ENCODE results near the gene S1PR5. TPM values are rescaled to one million over a fixed set of nuclear protein-coding genes. Genes with fewer than 3 reads are reported as not detected.
"Not testable (repeated sequence)": the region's sequence is repeated elsewhere in the genome, so short reads cannot be mapped to it uniquely, and the experiment has no call there.

Gene S1PR5, protein sequence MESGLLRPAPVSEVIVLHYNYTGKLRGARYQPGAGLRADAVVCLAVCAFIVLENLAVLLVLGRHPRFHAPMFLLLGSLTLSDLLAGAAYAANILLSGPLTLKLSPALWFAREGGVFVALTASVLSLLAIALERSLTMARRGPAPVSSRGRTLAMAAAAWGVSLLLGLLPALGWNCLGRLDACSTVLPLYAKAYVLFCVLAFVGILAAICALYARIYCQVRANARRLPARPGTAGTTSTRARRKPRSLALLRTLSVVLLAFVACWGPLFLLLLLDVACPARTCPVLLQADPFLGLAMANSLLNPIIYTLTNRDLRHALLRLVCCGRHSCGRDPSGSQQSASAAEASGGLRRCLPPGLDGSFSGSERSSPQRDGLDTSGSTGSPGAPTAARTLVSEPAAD
- total RNA-seq: 0.13 TPM
- long read RNA-seq, partial matches to known transcripts: 0 of 1 reads
- long read RNA-seq, other reads (novel, unspliced or antisense): 0 of 1 reads

DNA sequence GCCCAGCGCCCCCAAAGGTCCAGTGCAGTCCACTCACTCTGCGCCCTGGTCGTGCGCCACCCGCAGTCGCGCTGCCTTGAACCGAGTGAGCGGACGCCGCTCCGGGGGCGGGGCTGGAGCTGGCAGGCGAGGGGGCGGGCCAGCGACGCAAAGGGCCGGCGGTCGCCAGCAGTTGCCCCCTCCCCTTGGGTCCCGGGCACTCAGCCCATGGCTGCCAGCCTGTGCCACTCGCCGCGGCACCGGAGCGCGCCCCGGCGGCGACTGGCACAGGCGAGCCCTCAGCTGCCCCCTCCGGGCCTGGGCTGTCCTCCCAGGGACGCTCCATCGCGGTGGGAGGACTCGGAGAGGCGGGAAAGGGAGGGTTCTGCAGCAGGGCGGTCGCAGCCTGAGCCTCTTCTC is at the start of gene S1PR5:
S1PR5 (minus strand) TSS at position 87 of the 399 bp plus-strand sequence. CDS start 2,436 bp downstream, outside the sequence.
- no peak for DNase-seq (ENCODE audit: low spot score)

DNA sequence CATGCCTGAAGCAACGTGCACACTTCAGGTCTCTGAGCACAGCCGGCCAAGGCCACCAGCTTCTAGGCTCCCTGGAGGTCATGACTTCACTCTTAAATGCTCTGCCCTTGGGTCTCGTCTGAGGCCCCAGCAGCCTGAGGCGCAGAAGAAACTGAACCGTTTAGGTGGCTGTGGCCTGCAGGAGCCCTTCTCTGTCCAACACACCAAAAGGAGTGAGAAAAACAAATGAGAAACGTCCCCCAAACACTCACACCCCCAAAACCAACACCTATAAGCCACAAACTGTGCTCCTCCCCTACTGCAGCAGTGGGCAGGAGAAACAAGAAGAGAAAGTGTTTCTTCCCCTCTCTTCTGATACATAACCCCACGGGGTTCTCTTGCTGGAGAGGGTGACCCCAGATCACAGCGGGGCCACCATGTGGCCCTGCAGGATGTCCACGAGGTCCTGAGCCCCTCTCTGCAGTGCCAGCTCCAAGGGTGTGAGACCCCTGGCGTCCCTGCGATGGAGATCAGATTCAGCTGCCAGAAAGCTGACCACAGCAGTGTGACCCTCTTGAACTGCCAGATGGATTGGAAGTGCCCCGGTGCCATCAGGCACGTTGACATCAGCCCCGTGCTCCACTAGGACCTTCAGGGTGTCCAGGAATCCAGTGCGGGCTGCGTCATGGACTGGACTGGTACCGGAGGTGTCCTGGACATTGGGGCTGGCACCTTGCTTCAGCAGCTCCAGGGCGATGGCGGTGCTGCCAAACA is 49.6 kb upstream of the S1PR5 start:
- no peak for DNase-seq (ENCODE audit: low spot score)

GRCh38 chr19:10566408-10566657 is 49.1 kb upstream of the S1PR5 start:
- DNase-seq (ENCODE audit: low spot score): no peak

GRCh38 chr19:10565567-10566407 is 48.5 kb upstream of the S1PR5 start, which contains the start of gene KRI1:
Gene KRI1 (minus strand): TSS chr19:10566010. CDS start chr19:10565999, 11 bp downstream.
- peak; percentile 100 for DNase-seq (ENCODE audit: low spot score)

GRCh38 chr19:10565028-10565566 is 47.9 kb upstream of the S1PR5 start:
- no peak for DNase-seq (ENCODE audit: low spot score)

DNA sequence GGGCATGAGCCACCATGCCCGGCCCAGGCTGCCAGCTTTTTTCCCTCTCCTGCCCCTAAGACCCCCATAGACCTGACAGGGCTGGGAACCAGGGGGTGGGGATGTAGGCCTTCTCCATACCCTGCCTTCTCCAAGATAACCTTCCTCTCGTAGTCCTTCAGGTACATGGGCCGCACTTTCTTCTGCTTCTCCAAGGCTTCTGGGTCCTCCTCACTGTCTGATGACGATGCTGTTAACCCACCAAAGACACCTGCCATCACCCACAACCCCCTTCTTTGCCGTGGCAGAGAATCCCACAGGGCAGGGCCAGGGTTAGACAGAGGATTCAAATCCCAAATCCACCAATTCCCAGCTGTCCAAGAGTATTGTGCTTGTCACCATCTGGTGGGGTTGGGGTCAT is 45.4 kb upstream of the S1PR5 start:
- no peak for DNase-seq (ENCODE audit: low spot score)

DNA sequence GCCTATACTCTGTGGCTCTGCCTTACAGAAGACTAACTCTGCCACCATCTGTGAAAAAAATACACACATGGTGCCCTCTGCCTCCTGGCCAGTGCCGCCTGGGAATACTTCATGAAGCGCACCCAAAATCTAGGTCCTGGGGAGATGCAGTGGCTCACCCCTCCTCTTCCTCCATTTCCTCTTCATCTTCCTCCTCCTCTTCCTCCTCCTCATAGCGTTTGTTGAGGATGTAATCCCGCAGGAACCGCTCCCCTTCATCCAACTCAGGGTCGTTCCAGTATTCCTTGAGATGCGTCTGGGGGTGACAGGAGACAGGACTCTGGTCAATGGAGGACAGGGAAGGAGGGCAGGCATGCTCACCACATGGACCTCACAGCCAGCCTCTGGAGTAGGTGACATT is 42.9 kb upstream of the S1PR5 start:
- no peak for DNase-seq (ENCODE audit: low spot score)

- no peak for DNase-seq (ENCODE audit: low spot score)
These were observed 40.5 kb upstream of the S1PR5 start for GRCh38 chr19:10557603-10558197.

GRCh38 chr19:10555610-10555973 is 38.3 kb upstream of the S1PR5 start:
- no peak for DNase-seq (ENCODE audit: low spot score)

GRCh38 chr19:10554760-10555609 is 37.7 kb upstream of the S1PR5 start:
- no peak for DNase-seq (ENCODE audit: low spot score)

- DNase-seq (ENCODE audit: low spot score): no peak
These were observed 36.7 kb upstream of the S1PR5 start for GRCh38 chr19:10553943-10554381.

DNA sequence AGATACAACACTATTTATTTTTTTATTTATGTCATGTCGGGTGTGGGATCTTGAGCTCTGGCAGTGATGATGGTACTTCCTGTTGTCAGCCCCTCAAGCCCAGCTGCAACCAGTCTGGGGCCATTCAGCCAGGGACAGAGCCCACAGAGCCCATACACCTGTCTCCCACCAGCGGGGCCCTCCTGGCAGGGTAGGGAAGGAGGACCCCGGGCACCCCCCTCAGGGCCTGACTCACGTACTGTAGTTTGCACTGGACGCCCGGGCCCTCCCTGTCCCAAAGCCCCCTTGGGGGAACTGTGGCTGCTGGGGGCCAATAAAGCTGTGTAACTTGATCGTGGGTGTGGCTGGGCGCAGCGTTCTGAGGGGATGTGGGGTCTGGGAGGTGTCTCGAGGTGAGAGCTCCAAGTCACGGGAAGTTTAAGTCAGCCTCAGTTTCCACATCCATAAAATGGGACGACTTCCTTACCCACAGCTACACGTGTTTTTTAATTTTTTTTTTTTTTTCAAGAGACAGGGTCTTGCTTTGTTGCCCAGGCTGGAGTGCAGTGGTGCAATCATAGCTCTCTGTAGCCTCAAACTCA is 35.9 kb upstream of the S1PR5 start:
- DNase-seq (ENCODE audit: low spot score): no peak

- no peak for DNase-seq (ENCODE audit: low spot score)
These were observed 35.3 kb upstream of the S1PR5 start for GRCh38 chr19:10552510-10553053.

DNA sequence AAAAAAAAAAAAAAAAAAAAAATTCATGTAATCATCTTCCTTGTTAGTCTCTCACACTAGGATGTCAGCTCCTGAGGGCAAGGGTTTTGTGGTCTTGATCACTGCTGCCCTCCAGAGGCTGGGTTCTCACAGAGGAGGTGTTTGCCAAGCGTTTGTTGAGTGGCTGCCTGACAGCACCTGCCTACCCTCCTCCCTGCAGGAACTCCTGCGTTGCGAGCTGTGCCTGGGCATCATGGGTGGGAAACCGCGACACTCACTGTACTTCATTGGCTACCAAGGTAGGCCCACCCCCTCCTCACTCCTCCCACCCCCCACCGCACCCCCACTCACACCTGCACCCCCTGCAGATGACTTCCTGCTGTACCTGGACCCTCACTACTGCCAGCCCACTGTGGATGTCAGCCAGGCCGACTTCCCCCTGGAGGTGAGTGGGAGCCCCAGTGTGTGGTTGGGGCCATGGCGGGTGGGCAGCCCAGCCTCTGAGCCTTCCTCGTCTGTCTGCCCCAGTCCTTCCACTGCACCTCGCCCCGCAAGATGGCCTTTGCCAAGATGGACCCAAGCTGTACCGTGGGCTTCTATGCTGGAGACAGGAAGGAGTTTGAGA is 34.6 kb upstream of the S1PR5 start:
- DNase-seq (ENCODE audit: low spot score): no peak

GRCh38 chr19:10551006-10551405 is 33.8 kb upstream of the S1PR5 start:
- DNase-seq (ENCODE audit: low spot score): not testable (repeated sequence)

GRCh38 chr19:10550336-10550735 is 33.1 kb upstream of the S1PR5 start:
- no peak for DNase-seq (ENCODE audit: low spot score)

GRCh38 chr19:10549733-10550132 is 32.5 kb upstream of the S1PR5 start:
- DNase-seq (ENCODE audit: low spot score): no peak

DNA sequence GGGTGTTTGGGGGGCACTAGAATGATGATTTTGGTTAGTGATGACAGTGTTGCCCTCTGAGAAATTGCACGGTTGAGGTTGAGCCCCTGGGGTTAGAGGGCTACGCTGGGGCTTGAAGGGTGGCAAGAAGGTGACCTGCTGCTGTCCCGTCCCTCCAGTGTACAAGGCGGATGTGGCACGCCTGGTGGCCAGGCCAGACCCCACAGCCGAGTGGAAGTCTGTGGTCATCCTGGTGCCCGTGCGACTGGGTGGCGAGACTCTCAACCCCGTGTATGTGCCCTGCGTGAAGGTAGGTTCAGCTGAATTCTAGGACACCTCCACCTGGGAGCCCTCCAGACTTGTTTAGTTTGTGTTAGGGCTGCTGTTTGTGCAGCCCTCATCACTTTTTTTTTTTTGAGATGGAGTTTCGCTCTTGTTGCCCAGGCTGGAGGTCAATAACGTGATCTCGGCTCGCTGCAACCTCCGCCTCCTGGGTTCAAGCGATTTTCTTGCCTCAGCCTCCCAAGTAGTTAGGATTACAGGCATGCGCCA is 31.6 kb upstream of the S1PR5 start:
- DNase-seq (ENCODE audit: low spot score): no peak

- no peak for DNase-seq (ENCODE audit: low spot score)
These were observed 29.6 kb upstream of the S1PR5 start for GRCh38 chr19:10546817-10547216.
